ENCODE results near the gene ARPC1A.
"Not testable (repeated sequence)": the region's sequence is repeated elsewhere in the genome, so short reads cannot be mapped to it uniquely, and the experiment has no call there.

The ARPC1A gene

GRCh38 chr7:99409192-99409572, 83.5 kb downstream of the ARPC1A start:
- no peak for DNase-seq (ENCODE audit: low read depth in 2 of 2)

- DNase-seq (ENCODE audit: low read depth in 2 of 2): no peak
Observed at GRCh38 chr7:99409806-99410205, 84.1 kb downstream of the ARPC1A start.

DNA sequence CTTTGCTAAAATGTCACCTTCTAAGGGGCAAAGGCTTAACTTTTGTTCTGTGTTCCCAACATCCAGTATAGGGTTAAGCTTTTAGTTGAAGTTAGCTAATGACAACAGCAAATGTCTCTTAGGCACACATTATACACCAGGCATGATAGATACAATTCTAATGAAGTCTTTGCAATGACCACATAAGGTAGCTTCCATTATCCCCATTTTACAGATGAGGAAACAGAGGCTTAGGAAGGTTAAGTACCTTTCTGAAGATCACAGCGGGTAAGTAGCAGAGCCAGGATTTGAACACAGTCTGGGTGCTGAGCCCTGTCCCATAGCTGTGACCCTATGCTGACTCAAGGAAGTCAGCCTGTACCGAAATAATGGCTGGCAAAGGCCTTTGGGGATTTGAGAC, 84.9 kb downstream of the ARPC1A start:
- no peak for DNase-seq (ENCODE audit: low read depth in 2 of 2)

DNA sequence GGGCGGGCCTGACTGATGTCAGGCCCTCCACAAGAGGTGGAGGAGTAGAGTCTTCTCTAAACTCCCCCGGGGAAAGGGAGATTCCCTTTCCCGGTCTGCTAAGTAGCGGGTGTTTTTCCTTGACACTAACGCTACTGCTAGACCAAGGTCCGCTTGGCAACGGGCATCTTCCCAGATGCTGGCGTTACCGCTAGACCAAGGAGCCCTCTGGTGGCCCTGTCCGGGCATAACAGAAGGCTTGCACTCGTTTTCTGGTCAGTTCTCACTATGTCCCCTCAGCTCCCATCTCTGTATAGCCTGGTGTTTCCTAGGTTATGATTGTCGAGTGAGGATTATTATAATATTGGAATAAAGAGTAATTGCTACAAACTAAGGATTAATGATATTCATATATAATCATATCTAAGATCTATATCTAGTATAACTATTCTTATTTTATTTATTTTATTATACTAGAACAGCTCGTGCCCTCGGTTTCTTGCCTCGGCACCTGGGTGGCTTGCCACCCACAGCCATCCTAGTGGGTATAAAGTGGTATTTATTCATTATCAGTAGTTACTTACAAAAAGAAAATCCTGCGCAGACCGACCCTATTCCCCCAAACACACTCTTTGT, 89.9 kb downstream of the ARPC1A start:
- not testable (repeated sequence) for DNase-seq (ENCODE audit: low read depth in 2 of 2)

All from activated CD4-positive, alpha-beta T cell treated with anti-CD3 and anti-CD28 coated beads for 24 hours (primary cell).